Peyer's patch (tissue), 4 donors: ENCODE measurements around the gene LAD1.

ENCODE experiments used
- CTCF ChIP-seq, 6 experiments: fragments of 450-650 bp in 4 of 6; fragments of 200-600 bp in 2 of 6; sonication (generic) in 1 of 6; IDR thresholded peaks; one replicate each; pipeline ENCODE4 v1.5.1; 2017 to 2019; ENCODE audit warnings: antibody characterized with exemption in 6 of 6, mild to moderate bottlenecking in 3 of 6, moderate library complexity in 1 of 6
- POLR2A ChIP-seq, 2 donors: fragments of 450-650 bp; IDR thresholded peaks; one replicate each; pipeline ENCODE4 v1.5.1; 2017; ENCODE audit warnings: antibody characterized with exemption in 2 of 2, mild to moderate bottlenecking in 2 of 2, moderate library complexity in 2 of 2

- peak; percentile 53 to 84 (median 78) for TF ChIP-seq CTCF (IDR thresholded peaks at IDR 0.05)
- TF ChIP-seq POLR2A (IDR thresholded peaks at IDR 0.05), result no peak
Observed at GRCh38 chr1:201447903-201448871, 49.1 kb upstream of the LAD1 start.
